CD14-positive monocyte (primary cell): ENCODE results near the gene NANP. TPM values are rescaled to one million over a fixed set of nuclear protein-coding genes. Genes with fewer than 3 reads are reported as not detected.

ENCODE experiments used
- DNase-seq, 3 donors: peaks; one replicate each; pipeline ENCODE4 v3.0.0-alpha.2; 2011 to 2022
- H2AFZ ChIP-seq: 2 replicates; pipeline ENCODE4 v1.6.0; 2012; ENCODE audit warnings: mild to moderate bottlenecking, low read depth, low read length, inconsistent platforms; ENCODE audit not compliant: insufficient read depth, poor library complexity, severe bottlenecking
- H3K27ac ChIP-seq, 2 donors: 1 replicate in 1 of 2; 2 replicates in 1 of 2; pipeline ENCODE4 v1.5.1; 2012 to 2013; ENCODE audit warnings: low read length in 2 of 2, control low read depth in 1 of 2, inconsistent platforms in 1 of 2, low read depth in 1 of 2, mild to moderate bottlenecking in 1 of 2
- H3K27me3 ChIP-seq, 2 donors: one replicate each; pipeline versions ENCODE4 v1.6.0 to v1.6.1; 2011 to 2013; ENCODE audit warnings: low read length in 2 of 2; ENCODE audit not compliant: control insufficient read depth in 2 of 2, insufficient read depth in 2 of 2
- H3K36me3 ChIP-seq, 2 donors: replicated peaks in 1 of 2; 1 replicate in 1 of 2; 2 replicates in 1 of 2; pipeline versions ENCODE4 v1.5.1 to v1.6.1; 2012 to 2013; ENCODE audit warnings: low read length in 2 of 2, control low read depth in 1 of 2, inconsistent platforms in 1 of 2, mild to moderate bottlenecking in 1 of 2; ENCODE audit not compliant: insufficient read depth in 2 of 2, control insufficient read depth in 1 of 2
- H3K4me1 ChIP-seq, 2 donors: 1 replicate in 1 of 2; 2 replicates in 1 of 2; pipeline versions ENCODE4 v1.5.1 to v1.6.1; 2012 to 2013; ENCODE audit warnings: low read length in 2 of 2, control low read depth in 1 of 2, inconsistent platforms in 1 of 2, mild to moderate bottlenecking in 1 of 2, moderate library complexity in 1 of 2; ENCODE audit not compliant: insufficient read depth in 2 of 2, control insufficient read depth in 1 of 2
- H3K4me2 ChIP-seq: replicated peaks from 2 replicates; pipeline ENCODE3; 2012; ENCODE audit warnings: low read length, moderate library complexity, mild to moderate bottlenecking; ENCODE audit not compliant: poor library complexity, severe bottlenecking; ENCODE audit errors: extremely low read depth
- H3K4me3 ChIP-seq, 3 experiments: fragments of 200-600 bp in 1 of 3; sonication (generic) in 1 of 3; replicated peaks in 1 of 3; 1 replicate in 2 of 3; 2 replicates in 1 of 3; pipeline ENCODE4 v1.5.1; 2011 to 2013; ENCODE audit warnings: low read length in 3 of 3, mild to moderate bottlenecking in 3 of 3, control low read depth in 2 of 3, low read depth in 2 of 3, inconsistent platforms in 1 of 3, moderate library complexity in 1 of 3
- H3K79me2 ChIP-seq: 2 replicates; pipeline ENCODE4 v1.6.0; 2012; ENCODE audit warnings: mild to moderate bottlenecking, control low read depth, inconsistent platforms, low read length, moderate library complexity; ENCODE audit not compliant: insufficient read depth
- H3K9ac ChIP-seq: 2 replicates; pipeline ENCODE4 v1.6.0; 2017; ENCODE audit warnings: low read length, mild to moderate bottlenecking; ENCODE audit not compliant: insufficient read depth, poor library complexity, severe bottlenecking
- H3K9me3 ChIP-seq, 2 donors: replicated peaks in 1 of 2; 1 replicate in 1 of 2; 2 replicates in 1 of 2; pipeline versions ENCODE4 v1.5.1 to v1.6.1; 2012 to 2013; ENCODE audit warnings: low read length in 2 of 2, control low read depth in 1 of 2; ENCODE audit not compliant: control insufficient read depth in 1 of 2, insufficient read depth in 1 of 2
- H4K20me1 ChIP-seq: 2 replicates; pipeline ENCODE4 v1.6.0; 2012; ENCODE audit warnings: mild to moderate bottlenecking, low read length, control low read depth, moderate library complexity; ENCODE audit not compliant: insufficient read depth
- H3K27ac Mint-ChIP-seq, 7 donors: one replicate each; pipeline ENCODE4 v1.8.0; 2020; ENCODE audit warnings: mild to moderate bottlenecking in 7 of 7, mixed read lengths in 7 of 7, moderate library complexity in 6 of 7, inconsistent platforms in 2 of 7
- H3K27me3 Mint-ChIP-seq, 3 donors: one replicate each; pipeline ENCODE4 v1.8.0; 2021 to 2022; ENCODE audit warnings: low read depth in 3 of 3, mild to moderate bottlenecking in 3 of 3, mixed read lengths in 3 of 3, moderate library complexity in 3 of 3, inconsistent platforms in 1 of 3
- H3K36me3 Mint-ChIP-seq, 2 donors: one replicate each; pipeline ENCODE4 v1.8.0; 2020; ENCODE audit warnings: mixed read lengths in 2 of 2, inconsistent platforms in 1 of 2, mild to moderate bottlenecking in 1 of 2
- H3K4me1 Mint-ChIP-seq: one replicate; pipeline ENCODE4 v1.8.0; 2020; ENCODE audit warnings: mild to moderate bottlenecking, mixed read lengths
- H3K4me3 Mint-ChIP-seq, 2 donors: one replicate each; pipeline ENCODE4 v1.8.0; 2020; ENCODE audit warnings: mild to moderate bottlenecking in 2 of 2, mixed read lengths in 2 of 2, moderate library complexity in 1 of 2
- H3K9me3 Mint-ChIP-seq, 7 donors: one replicate each; pipeline ENCODE4 v1.8.0; 2020 to 2022; ENCODE audit warnings: mixed read lengths in 7 of 7, mild to moderate bottlenecking in 6 of 7, moderate library complexity in 6 of 7, inconsistent platforms in 2 of 7
- CTCF ChIP-seq: fragments of 200-600 bp; IDR thresholded peaks from one replicate; pipeline ENCODE4 v1.8.0; 2022; ENCODE audit warnings: antibody characterized with exemption, mild to moderate bottlenecking
- WGBS: methylation state at CpG from one replicate; pipeline ENCODE4 v1.1.5; 2013; ENCODE audit warnings: missing lambda C conversion rate; ENCODE audit not compliant: insufficient coverage; 5-methylcytosine and 5-hydroxymethylcytosine counted together
- intact Hi-C, 2 donors: fragments of 100-400 bp; cut with micrococcal nuclease; formaldehyde crosslinking; loops; one replicate each; pipeline versions ENCODE4 v1.15.0 to v1.15.1; 2023
- polyA plus RNA-seq, 3 donors: library from polyadenylated mRNA; depleted of rRNA in 1 of 3; unstranded in 2 of 3; stranded (reverse) in 1 of 3; fragments of 300-500 nt in 2 of 3; fragments of >200 nt in 1 of 3; fragmentation: Illumina TruSeq in 2 of 3; gene quantifications; 1 replicate in 2 of 3; 2 replicates in 1 of 3; pipeline ENCODE4 v1.2.3, GENCODE V29; 2012 to 2021

Gene NANP
- polyA plus RNA-seq, 3 donors = 1.7 to 2.6 (median 2.2) TPM

GRCh38 chr20:25571240-25571639 is 52.6 kb downstream of the NANP start:
- Histone ChIP-seq H3K4me2 (no peak overlapping the region), H3K27ac (no peak overlapping the region), H3K9me3 (no peaks in the 10 kb centered on the region), H3K79me2 (no peaks in the 10 kb centered on the region), H2AFZ (no peak overlapping the region), H3K4me3 (no peak overlapping the region), H3K27me3 (no peaks in the 10 kb centered on the region), H3K36me3 (no peaks in the 10 kb centered on the region), H3K4me1 (no peaks in the 10 kb centered on the region), H3K9ac (no peak overlapping the region), H4K20me1 (no peaks in the 10 kb centered on the region)
- intact Hi-C loops = no loop called here
- H3K4me1 Mint-ChIP-seq = no peaks in the 10 kb centered on the region
- no peak for TF ChIP-seq CTCF
- WGBS = 26% methylated on average over 2 of the region's 2 CpGs
- no peaks in the 10 kb centered on the region for H3K36me3 Mint-ChIP-seq
- DNase-seq = no peak
- H3K27ac Mint-ChIP-seq = no peak overlapping the region
- peaks cover 0 to 10% (median 7%) of the 10 kb centered on the region in 3 donors for H3K27me3 Mint-ChIP-seq
- H3K9me3 Mint-ChIP-seq = peaks cover 0 to 1% (median 0%) of the 10 kb centered on the region in 7 donors
- H3K4me3 Mint-ChIP-seq = no peak overlapping the region

- H3K27me3 Mint-ChIP-seq = peaks cover 0 to 12% (median 7%) of the 10 kb centered on the region in 3 donors
These were observed 53.7 kb downstream of the NANP start for GRCh38 chr20:25570148-25570530.

More at GRCh38 chr20:25570148-25570530, 53.7 kb downstream of the NANP start:
- H3K4me1 ChIP-seq = no peaks in the 10 kb centered on the region
- no peaks in the 10 kb centered on the region for H3K27me3 ChIP-seq
- H3K9me3 ChIP-seq = no peaks in the 10 kb centered on the region
- no peaks in the 10 kb centered on the region for H4K20me1 ChIP-seq
- DNase-seq = no peak
- H3K4me1 Mint-ChIP-seq = no peaks in the 10 kb centered on the region
- no peaks in the 10 kb centered on the region for H3K36me3 ChIP-seq
- H3K4me3 Mint-ChIP-seq = no peak overlapping the region
- H3K79me2 ChIP-seq = no peaks in the 10 kb centered on the region
- H3K4me2 ChIP-seq = no peak overlapping the region
- H3K9me3 Mint-ChIP-seq = peaks cover 0 to 1% (median 0%) of the 10 kb centered on the region in 7 donors
- H3K36me3 Mint-ChIP-seq = no peaks in the 10 kb centered on the region
- H3K4me3 ChIP-seq = no peak overlapping the region
- H3K9ac ChIP-seq = no peak overlapping the region
- H3K27ac ChIP-seq = no peak overlapping the region
- TF ChIP-seq CTCF = no peak
- peak overlapping the region in 1 of 7 donors; percentile 40 for H3K27ac Mint-ChIP-seq
- intact Hi-C loops = no loop called here
- 100% methylated on average over 3 of the region's 7 CpGs for WGBS
- H2AFZ ChIP-seq = no peak overlapping the region
